Measurements from ENCODE around the gene SCN4B. TPM values are rescaled to one million over a fixed set of nuclear protein-coding genes. Genes with fewer than 3 reads are reported as not detected.
A peak's percentile ranks its signal among the peaks of the same experiment; 100 is the strongest.

SCN4B gene
- polyA plus RNA-seq, 1 donor (not counting 4 experiments of a cell fraction or from before 2014, with no cell fraction given), result 7.7 TPM

DNA sequence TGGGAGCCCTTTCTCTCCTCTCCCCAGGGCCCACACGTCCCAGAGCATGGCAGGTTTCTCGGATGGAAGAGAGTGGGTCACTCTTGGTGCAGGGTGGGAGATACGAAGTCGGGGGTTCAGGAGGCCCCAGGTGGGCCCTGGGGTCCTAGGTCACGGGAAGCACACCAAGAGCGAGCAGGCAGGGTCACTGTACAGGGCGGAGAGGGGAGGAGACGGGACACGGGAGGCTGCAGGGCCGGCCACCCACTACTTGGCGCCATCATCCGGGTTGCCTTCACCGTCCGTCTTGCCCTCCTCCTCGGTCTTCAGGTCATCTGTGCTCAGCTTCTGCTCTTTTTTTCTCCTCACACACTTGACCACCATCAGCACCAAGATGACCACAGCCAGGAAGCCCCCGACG lies 14.0 kb upstream of the SCN4B start:
- DNase-seq (ENCODE audit: low read depth, low spot score), result no peak
- Histone ChIP-seq H3K9me3 (ENCODE audit: control insufficient read depth, low read depth, low read length) (no peaks in the 10 kb centered on the region), H3K4me1 (ENCODE audit: control insufficient read depth, extremely low read depth, insufficient read depth, low read length) (peaks cover 11% of the 10 kb centered on the region), H3K4me3 (ENCODE audit: control insufficient read depth in 2 of 3, extremely low read depth in 1 of 3, insufficient read depth in 2 of 3, low read depth in 1 of 3, low read length in 3 of 3) (no peak overlapping the region), H3K9me1 (ENCODE audit: control insufficient read depth, extremely low read depth, insufficient read depth, low read length) (no peaks in the 10 kb centered on the region), H2AFZ (ENCODE audit: control insufficient read depth, low read length) (peak overlapping the region; percentile 90), H3K27ac (ENCODE audit: control insufficient read depth, insufficient read depth, low read length) (no peak overlapping the region), H3K4me2 (ENCODE audit: control insufficient read depth, extremely low read depth, insufficient read depth, low read depth, low read length) (no peak overlapping the region), H3K9ac (ENCODE audit: control insufficient read depth, extremely low read depth, insufficient read depth, low read length) (peak overlapping the region; percentile 18), H3K36me3 (ENCODE audit: control insufficient read depth in 2 of 2, extremely low read depth in 1 of 2, insufficient read depth in 2 of 2, low read length in 2 of 2) (no peaks in the 10 kb centered on the region), H3K27me3 (ENCODE audit: control insufficient read depth, extremely low read depth, insufficient read depth, low read length) (no peaks in the 10 kb centered on the region), H4K20me1 (ENCODE audit: control insufficient read depth, extremely low read depth, insufficient read depth, low read length) (no peaks in the 10 kb centered on the region), H3K79me2 (ENCODE audit: control insufficient read depth, insufficient read depth, low read length) (no peaks in the 10 kb centered on the region)
- dilution Hi-C loops (cut with MboI; ENCODE audit: extremely low pct_ligation_motif_present, low sequenced_read_pairs), result no loop called here
- no peak for FAIRE-seq
- TF ChIP-seq, protein P1, sequence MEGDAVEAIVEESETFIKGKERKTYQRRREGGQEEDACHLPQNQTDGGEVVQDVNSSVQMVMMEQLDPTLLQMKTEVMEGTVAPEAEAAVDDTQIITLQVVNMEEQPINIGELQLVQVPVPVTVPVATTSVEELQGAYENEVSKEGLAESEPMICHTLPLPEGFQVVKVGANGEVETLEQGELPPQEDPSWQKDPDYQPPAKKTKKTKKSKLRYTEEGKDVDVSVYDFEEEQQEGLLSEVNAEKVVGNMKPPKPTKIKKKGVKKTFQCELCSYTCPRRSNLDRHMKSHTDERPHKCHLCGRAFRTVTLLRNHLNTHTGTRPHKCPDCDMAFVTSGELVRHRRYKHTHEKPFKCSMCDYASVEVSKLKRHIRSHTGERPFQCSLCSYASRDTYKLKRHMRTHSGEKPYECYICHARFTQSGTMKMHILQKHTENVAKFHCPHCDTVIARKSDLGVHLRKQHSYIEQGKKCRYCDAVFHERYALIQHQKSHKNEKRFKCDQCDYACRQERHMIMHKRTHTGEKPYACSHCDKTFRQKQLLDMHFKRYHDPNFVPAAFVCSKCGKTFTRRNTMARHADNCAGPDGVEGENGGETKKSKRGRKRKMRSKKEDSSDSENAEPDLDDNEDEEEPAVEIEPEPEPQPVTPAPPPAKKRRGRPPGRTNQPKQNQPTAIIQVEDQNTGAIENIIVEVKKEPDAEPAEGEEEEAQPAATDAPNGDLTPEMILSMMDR (optimal IDR thresholded peaks at IDR 0.05 in 1 of 3, IDR thresholded peaks at IDR 0.05 in 1 of 3, conservative IDR thresholded peaks at IDR 0.05 in 1 of 3; ENCODE audit: extremely low read depth in 1 of 3, insufficient read depth in 2 of 3, low read length in 3 of 3), result no peak

DNA sequence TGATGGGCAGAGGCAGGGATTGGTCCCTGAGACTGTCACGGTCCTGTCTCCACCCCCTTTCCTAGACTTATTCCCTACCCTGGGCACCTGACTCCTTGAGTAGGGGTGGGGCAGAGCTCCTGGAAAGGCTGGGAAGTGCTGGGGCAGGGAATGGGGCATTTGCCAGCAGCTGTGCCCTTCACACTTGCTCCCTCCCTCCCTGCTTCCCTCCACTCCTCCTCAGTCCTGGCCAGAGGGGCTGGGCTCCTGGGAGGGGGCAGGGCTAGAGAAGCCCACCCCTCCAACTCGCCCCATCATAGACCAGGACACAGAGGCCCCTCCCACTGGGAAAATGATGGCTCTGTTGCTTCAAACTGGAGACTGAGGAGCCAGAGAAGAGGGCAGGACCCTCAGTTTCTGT lies 12.3 kb upstream of the SCN4B start:
- Histone ChIP-seq H3K27me3 (ENCODE audit: control insufficient read depth, extremely low read depth, insufficient read depth, low read length) (no peaks in the 10 kb centered on the region), H3K9ac (ENCODE audit: control insufficient read depth, extremely low read depth, insufficient read depth, low read length) (no peak overlapping the region), H3K27ac (ENCODE audit: control insufficient read depth, insufficient read depth, low read length) (no peak overlapping the region), H3K9me3 (ENCODE audit: control insufficient read depth, low read depth, low read length) (no peaks in the 10 kb centered on the region), H3K4me3 (ENCODE audit: control insufficient read depth in 2 of 3, extremely low read depth in 1 of 3, insufficient read depth in 2 of 3, low read depth in 1 of 3, low read length in 3 of 3) (no peak overlapping the region), H3K36me3 (ENCODE audit: control insufficient read depth in 2 of 2, extremely low read depth in 1 of 2, insufficient read depth in 2 of 2, low read length in 2 of 2) (no peaks in the 10 kb centered on the region), H3K4me1 (ENCODE audit: control insufficient read depth, extremely low read depth, insufficient read depth, low read length) (peaks cover 11% of the 10 kb centered on the region), H3K4me2 (ENCODE audit: control insufficient read depth, extremely low read depth, insufficient read depth, low read depth, low read length) (no peak overlapping the region), H2AFZ (ENCODE audit: control insufficient read depth, low read length) (no peak overlapping the region), H4K20me1 (ENCODE audit: control insufficient read depth, extremely low read depth, insufficient read depth, low read length) (no peaks in the 10 kb centered on the region), H3K79me2 (ENCODE audit: control insufficient read depth, insufficient read depth, low read length) (no peaks in the 10 kb centered on the region), H3K9me1 (ENCODE audit: control insufficient read depth, extremely low read depth, insufficient read depth, low read length) (no peaks in the 10 kb centered on the region)
- FAIRE-seq (no peak), DNase-seq (ENCODE audit: low read depth, low spot score) (no peak)
- dilution Hi-C loops (cut with MboI; ENCODE audit: extremely low pct_ligation_motif_present, low sequenced_read_pairs), result no loop called here
- TF ChIP-seq, protein P1 (optimal IDR thresholded peaks at IDR 0.05 in 1 of 3, IDR thresholded peaks at IDR 0.05 in 1 of 3, conservative IDR thresholded peaks at IDR 0.05 in 1 of 3; ENCODE audit: extremely low read depth in 1 of 3, insufficient read depth in 2 of 3, low read length in 3 of 3), result no peak
- no peak for TF ChIP-seq EZH2 (IDR thresholded peaks at IDR 0.05; ENCODE audit: low read length)
